ENCODE results near the gene TMEM200B. TPM values are rescaled to one million over a fixed set of nuclear protein-coding genes. Genes with fewer than 3 reads are reported as not detected.

TMEM200B gene
- total and polyA plus RNA-seq, 2 experiments from 2014 or later = 4.9 to 8.7 TPM

DNA sequence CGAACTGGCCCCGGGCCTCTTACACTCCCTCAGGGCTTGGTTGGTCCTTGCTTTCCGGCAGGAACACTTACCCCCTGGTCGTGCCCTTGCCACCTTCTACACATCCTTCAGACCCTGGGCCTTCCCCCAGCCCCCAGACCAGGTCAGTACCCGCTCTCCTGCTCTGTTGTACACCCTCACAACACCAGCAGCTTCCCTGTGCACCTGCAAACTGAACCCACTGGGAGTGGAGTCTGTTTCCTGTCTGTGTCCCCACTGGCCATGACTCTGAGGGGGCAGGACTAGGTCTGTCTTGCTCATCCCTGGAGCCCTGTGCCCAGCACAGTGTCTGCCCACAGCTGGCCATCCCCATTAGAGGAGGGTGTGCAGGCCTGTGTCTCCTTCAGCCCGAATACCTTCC, 2.1 kb upstream of the TMEM200B start (continued):
- TF ChIP-seq ZNF462 (CRISPR knock-in tag; IDR thresholded peaks at IDR 0.05) = no peak
- TF ChIP-seq ZNF331 (CRISPR knock-in tag; IDR thresholded peaks at IDR 0.05; ENCODE audit: low read depth) = no peak
- TF ChIP-seq EZH2 (IDR thresholded peaks at IDR 0.05; ENCODE audit: low read depth, unreplicated experiment) = no peak
- TF ChIP-seq STAT1 (IDR thresholded peaks at IDR 0.05; ENCODE audit: unreplicated experiment) = no peak
- TF ChIP-seq, protein P1, sequence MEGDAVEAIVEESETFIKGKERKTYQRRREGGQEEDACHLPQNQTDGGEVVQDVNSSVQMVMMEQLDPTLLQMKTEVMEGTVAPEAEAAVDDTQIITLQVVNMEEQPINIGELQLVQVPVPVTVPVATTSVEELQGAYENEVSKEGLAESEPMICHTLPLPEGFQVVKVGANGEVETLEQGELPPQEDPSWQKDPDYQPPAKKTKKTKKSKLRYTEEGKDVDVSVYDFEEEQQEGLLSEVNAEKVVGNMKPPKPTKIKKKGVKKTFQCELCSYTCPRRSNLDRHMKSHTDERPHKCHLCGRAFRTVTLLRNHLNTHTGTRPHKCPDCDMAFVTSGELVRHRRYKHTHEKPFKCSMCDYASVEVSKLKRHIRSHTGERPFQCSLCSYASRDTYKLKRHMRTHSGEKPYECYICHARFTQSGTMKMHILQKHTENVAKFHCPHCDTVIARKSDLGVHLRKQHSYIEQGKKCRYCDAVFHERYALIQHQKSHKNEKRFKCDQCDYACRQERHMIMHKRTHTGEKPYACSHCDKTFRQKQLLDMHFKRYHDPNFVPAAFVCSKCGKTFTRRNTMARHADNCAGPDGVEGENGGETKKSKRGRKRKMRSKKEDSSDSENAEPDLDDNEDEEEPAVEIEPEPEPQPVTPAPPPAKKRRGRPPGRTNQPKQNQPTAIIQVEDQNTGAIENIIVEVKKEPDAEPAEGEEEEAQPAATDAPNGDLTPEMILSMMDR (conservative IDR thresholded peaks at IDR 0.05; ENCODE audit: low read depth in 2 of 2) = no peak
- no peak for TF ChIP-seq NANOG (IDR thresholded peaks at IDR 0.05; ENCODE audit: borderline replicate concordance)
- TF ChIP-seq EZH2phosphoT487 (IDR thresholded peaks at IDR 0.05; ENCODE audit: unreplicated experiment) = no peak

DNA sequence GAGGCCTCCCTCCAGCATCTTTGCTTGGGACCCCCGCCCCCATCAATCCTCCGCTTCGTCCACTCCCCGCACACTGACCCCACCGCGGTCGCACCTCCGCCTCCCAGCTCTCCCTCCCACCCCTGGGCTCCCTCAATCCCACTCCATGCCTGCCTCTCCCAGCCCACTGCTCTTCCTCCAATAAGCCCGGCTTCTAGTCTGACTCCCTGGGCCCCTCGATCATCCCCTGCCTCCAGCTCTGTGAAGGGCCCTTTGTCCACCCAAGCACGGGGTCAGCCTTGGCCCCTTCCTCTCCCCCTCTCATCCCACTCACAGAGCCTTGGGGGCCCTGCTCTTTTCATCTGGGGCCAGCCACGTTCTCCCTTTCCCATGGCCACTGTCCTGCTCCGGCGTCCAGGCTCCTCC, 1.5 kb upstream of the TMEM200B start:
- H3K9me2 ChIP-seq (ENCODE audit: insufficient read depth) = no peaks in the 10 kb centered on the region
- no peaks in the 10 kb centered on the region for H3K36me3 ChIP-seq (ENCODE audit: insufficient read depth)
- no peaks in the 10 kb centered on the region for H3K79me2 ChIP-seq (replicated peaks; ENCODE audit: insufficient read depth)
- Mint-ChIP-seq H3K27me3 (ENCODE audit: insufficient read depth, low read depth, poor library complexity) (peaks cover 34% of the 10 kb centered on the region), H3K9me3 (no peaks in the 10 kb centered on the region), H3K27ac (peak overlapping the region; percentile 34; the same call in 1 of the 2 replicates), H3K36me3 (ENCODE audit: low read depth) (no peaks in the 10 kb centered on the region), H3K4me3 (peak overlapping the region; percentile 60), H3K4me1 (peaks cover 10% of the 10 kb centered on the region)
- no peak overlapping the region for H2AFZ ChIP-seq
- H3K27me3 ChIP-seq (ENCODE audit: insufficient read depth) = peaks cover 35% of the 10 kb centered on the region
- no peak overlapping the region for H3K27ac ChIP-seq (ENCODE audit: low read depth)
- no peaks in the 10 kb centered on the region; the same call in 1 of the 2 replicates for H4K20me1 ChIP-seq (replicated peaks; ENCODE audit: insufficient read depth)
- peaks cover 17% of the 10 kb centered on the region; the same call in 1 of the 2 replicates for H3F3A ChIP-seq (replicated peaks; ENCODE audit: low read depth)
- peak overlapping the region; percentile 81 for H3K4me3 ChIP-seq
- no peak for DNase-seq (ENCODE audit: low spot score)
- ATAC-seq = no peak
- H3K4me1 ChIP-seq (ENCODE audit: insufficient read depth) = peaks cover 8% of the 10 kb centered on the region; the same call in 1 of the 2 replicates
- H3K4me2 ChIP-seq = peak overlapping the region; percentile 99
- TF ChIP-seq CREB1 (CRISPR knock-in tag; IDR thresholded peaks at IDR 0.05; ENCODE audit: low read depth) = no peak
- TF ChIP-seq, protein P2, sequence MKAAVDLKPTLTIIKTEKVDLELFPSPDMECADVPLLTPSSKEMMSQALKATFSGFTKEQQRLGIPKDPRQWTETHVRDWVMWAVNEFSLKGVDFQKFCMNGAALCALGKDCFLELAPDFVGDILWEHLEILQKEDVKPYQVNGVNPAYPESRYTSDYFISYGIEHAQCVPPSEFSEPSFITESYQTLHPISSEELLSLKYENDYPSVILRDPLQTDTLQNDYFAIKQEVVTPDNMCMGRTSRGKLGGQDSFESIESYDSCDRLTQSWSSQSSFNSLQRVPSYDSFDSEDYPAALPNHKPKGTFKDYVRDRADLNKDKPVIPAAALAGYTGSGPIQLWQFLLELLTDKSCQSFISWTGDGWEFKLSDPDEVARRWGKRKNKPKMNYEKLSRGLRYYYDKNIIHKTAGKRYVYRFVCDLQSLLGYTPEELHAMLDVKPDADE (IDR thresholded peaks at IDR 0.05) = no peak

Measured in GM23338 (cell line).